HepG2 (cell line): ENCODE results near the gene HCN4. TPM values are rescaled to one million over a fixed set of nuclear protein-coding genes. Genes with fewer than 3 reads are reported as not detected.
"Not testable (repeated sequence)": the region's sequence is repeated elsewhere in the genome, so short reads cannot be mapped to it uniquely, and the experiment has no call there.

Experiments used
- ATAC-seq: fragments of 200-7000 bp; cut with Tn5 transposase; 3 replicates; pipeline ENCODE4 v1.9.1; 2020; ENCODE audit warnings: mild to moderate bottlenecking, moderate library complexity
- BruUV-seq: library from RNA; stranded (reverse); fragments of 400-500 nt; replicated peaks from 2 replicates; lab custom pipeline; 2021; lab: Mats Ljungman, UMichigan
- CTCF ChIA-PET: fragments of 300-600 bp; formaldehyde crosslinking; extraction: SDS; loops from one replicate; lab custom pipeline; 2021; ENCODE audit warnings: low total read pairs, inconsistent platforms, low intra/inter-chr PET ratio; lab: Yijun Ruan, JAX
- POLR2A ChIA-PET: fragments of 350-600 bp; sonication (Branson Sonifier 250); formaldehyde crosslinking; loops from one replicate; lab custom pipeline; 2020; ENCODE audit warnings: antibody characterized with exemption, inconsistent platforms; lab: Yijun Ruan, JAX
- DNase-seq: peaks from one replicate; pipeline ENCODE4 v3.0.0-alpha.2; 2015; ENCODE audit warnings: low spot score
- FAIRE-seq: peaks from 3 replicates; lab custom pipeline; 2011; peaks lifted over from hg19 to GRCh38; lab: Jason Lieb, UNC
- H2AFZ ChIP-seq: one replicate; pipeline ENCODE4 v1.6.1; 2011; ENCODE audit warnings: low read length, inconsistent platforms
- H3K27ac ChIP-seq: fragments of 300-600 bp; 3 replicates; pipeline ENCODE4 v1.8.0; 2011; ENCODE audit warnings: mixed run types, mild to moderate bottlenecking, mixed read lengths, low read length, inconsistent platforms; ENCODE audit not compliant: insufficient read depth; ENCODE audit errors: extremely low read length
- H3K27me3 ChIP-seq, 2 experiments: fragments of 200-600 bp in 1 of 2; 2 replicates in 1 of 2; 3 replicates in 1 of 2; pipeline versions ENCODE4 v1.6.0 to v1.8.0; 2011; ENCODE audit warnings: low read length in 2 of 2, mild to moderate bottlenecking in 2 of 2, moderate library complexity in 2 of 2, inconsistent platforms in 1 of 2; ENCODE audit not compliant: insufficient read depth in 2 of 2, control insufficient read depth in 1 of 2
- H3K36me3 ChIP-seq, 2 experiments: fragments of 200-600 bp in 1 of 2; replicated peaks in 1 of 2; 2 replicates in 1 of 2; 3 replicates in 1 of 2; pipeline versions ENCODE4 v1.5.1 to v1.8.0; 2011; ENCODE audit warnings: low read length in 2 of 2, inconsistent platforms in 1 of 2; ENCODE audit not compliant: insufficient read depth in 2 of 2, control insufficient read depth in 1 of 2
- H3K4me1 ChIP-seq: 2 replicates; pipeline ENCODE4 v1.5.1; 2012; ENCODE audit warnings: low read length, inconsistent platforms; ENCODE audit not compliant: insufficient read depth
- H3K4me2 ChIP-seq: 2 replicates; pipeline ENCODE4 v1.6.0; 2011; ENCODE audit warnings: low read depth, low read length, inconsistent platforms
- H3K4me3 ChIP-seq, 3 experiments: fragments of 200-600 bp in 1 of 3; sonication (generic), shearing (Covaris generic) in 1 of 3; replicated peaks in 1 of 3; 2 replicates each; pipeline ENCODE4 v1.5.1; 2011 to 2016; ENCODE audit warnings: low read length in 3 of 3, inconsistent platforms in 2 of 3, low read depth in 2 of 3, mild to moderate bottlenecking in 2 of 3, control low read depth in 1 of 3, mixed read lengths in 1 of 3; ENCODE audit not compliant: insufficient read depth in 1 of 3
- H3K79me2 ChIP-seq: one replicate; pipeline ENCODE4 v1.6.1; 2011; ENCODE audit warnings: low read length, inconsistent platforms; ENCODE audit not compliant: insufficient read depth
- H3K9ac ChIP-seq: 2 replicates; pipeline ENCODE4 v1.6.0; 2011; ENCODE audit warnings: mild to moderate bottlenecking, low read depth, low read length, inconsistent platforms; ENCODE audit not compliant: insufficient read depth
- H3K9me3 ChIP-seq: 2 replicates; pipeline ENCODE4 v1.5.1; 2012; ENCODE audit warnings: mild to moderate bottlenecking, low read length
- H4K20me1 ChIP-seq: 2 replicates; pipeline ENCODE4 v1.6.0; 2011; ENCODE audit warnings: inconsistent platforms, mild to moderate bottlenecking, low read length, moderate library complexity; ENCODE audit not compliant: insufficient read depth
- PAF1 ChIP-seq: IDR thresholded peaks from 2 replicates; pipeline ENCODE4 v1.6.1; 2016; ENCODE audit warnings: missing genetic modification reagents, missing compliant biosample characterization
- RELA ChIP-seq: sonication (generic); formaldehyde crosslinking; IDR thresholded peaks from 2 replicates; pipeline ENCODE4 v1.4.0; 2020; ENCODE audit warnings: missing genetic modification reagents
- THYN1 ChIP-seq: sonication (generic); formaldehyde crosslinking; IDR thresholded peaks from 2 replicates; pipeline ENCODE4 v1.8.1; 2023; ENCODE audit warnings: low read depth, mild to moderate bottlenecking, moderate library complexity, missing genetic modification reagents, borderline replicate concordance
- ZFX ChIP-seq: sonication (generic); formaldehyde crosslinking; IDR thresholded peaks from 2 replicates; pipeline ENCODE4 v1.4.0; 2020; ENCODE audit warnings: mild to moderate bottlenecking, low read depth, missing genetic modification reagents, moderate library complexity
- ZNF121 ChIP-seq: sonication (generic); formaldehyde crosslinking; IDR thresholded peaks from 2 replicates; pipeline ENCODE4 v1.5.0; 2020; ENCODE audit warnings: mild to moderate bottlenecking, missing genetic modification reagents
- ZNF430 ChIP-seq: sonication (generic); formaldehyde crosslinking; IDR thresholded peaks from 2 replicates; pipeline ENCODE4 v1.9.0; 2021; ENCODE audit warnings: mild to moderate bottlenecking, missing genetic modification reagents
- ZNF678 ChIP-seq: sonication (generic); formaldehyde crosslinking; IDR thresholded peaks from 2 replicates; pipeline ENCODE4 v1.4.0; 2020; ENCODE audit warnings: mild to moderate bottlenecking, missing genetic modification reagents
- ZNF75D ChIP-seq: sonication (generic); formaldehyde crosslinking; IDR thresholded peaks from 2 replicates; pipeline ENCODE4 v1.8.1; 2023; ENCODE audit warnings: missing genetic modification reagents, mild to moderate bottlenecking, borderline replicate concordance
- ZNF879 ChIP-seq: sonication (generic); formaldehyde crosslinking; IDR thresholded peaks from 2 replicates; pipeline ENCODE4 v1.8.1; 2023; ENCODE audit warnings: missing genetic modification reagents
- WGBS: methylation state at CpG from one replicate; pipeline ENCODE4 v1.1.6; 2017; ENCODE audit warnings: low lambda C conversion rate; 5-methylcytosine and 5-hydroxymethylcytosine counted together
- in situ Hi-C: cut with HindIII; loops from 2 replicates; pipeline ENCODE4 v1.10.0; 2017; ENCODE audit warnings: low pct_unique_long_range_greater_than_20kb; ENCODE audit not compliant: extremely low pct_ligation_motif_present
- intact Hi-C: fragments of 100-400 bp; cut with micrococcal nuclease; formaldehyde crosslinking; loops from one replicate; pipeline ENCODE4 v1.10.0; 2022; ENCODE audit not compliant: unreplicated experiment
- polyA plus RNA-seq, 8 experiments: library from polyadenylated mRNA; depleted of rRNA in 3 of 8; stranded (reverse) in 7 of 8; unstranded in 1 of 8; fragments of >200 nt; fragmentation: Illumina TruSeq in 4 of 8; extraction: Trizol in 4 of 8; gene quantifications; 2 replicates each; pipeline versions ENCODE4 v1.2.1 to v1.2.3, GENCODE V29; 2011 to 2016; ENCODE audit warnings: low read depth in 4 of 8, missing spikeins in 1 of 8, mixed read lengths in 1 of 8; ENCODE audit not compliant: insufficient read depth in 1 of 8
- total RNA-seq, 5 experiments: library from RNA; depleted of rRNA; stranded (reverse); fragments of >200 nt; fragmentation: Illumina TruSeq; extraction: Trizol; gene quantifications; 2 replicates each; pipeline ENCODE4 v1.2.3, GENCODE V29; 2016; ENCODE audit warnings: low read depth in 1 of 5

The HCN4 gene
- total and polyA plus RNA-seq, 2 of the 13 experiments (the other 11 are each of a cell fraction or from before 2014, with no cell fraction given), result not detected

DNA sequence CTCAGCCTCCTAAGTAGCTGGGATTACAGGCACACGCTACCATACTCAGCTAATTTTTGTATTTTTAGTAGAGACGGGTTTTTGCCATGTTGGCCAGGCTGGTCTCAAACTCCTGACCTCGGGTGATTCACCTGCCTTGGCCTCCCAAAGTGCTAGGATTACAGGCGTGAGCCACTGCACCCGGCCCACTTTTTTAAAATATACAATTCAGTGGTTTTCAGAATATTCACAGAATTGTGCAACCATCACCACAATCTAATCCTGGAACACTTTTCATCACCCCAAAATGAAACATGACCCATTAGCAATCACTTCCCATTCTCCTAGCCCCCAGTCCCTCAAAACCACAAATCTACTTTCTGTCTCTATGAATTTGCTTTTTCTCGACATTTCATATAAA is 31.5 kb upstream of the HCN4 start:
- H3K4me3 ChIP-seq, POLR2A ChIA-PET, H3K4me2 ChIP-seq, H2AFZ ChIP-seq, H3K36me3 ChIP-seq, FAIRE-seq, ATAC-seq, H3K9ac ChIP-seq, DNase-seq, in situ Hi-C loops, H3K4me1 ChIP-seq, H3K9me3 ChIP-seq, intact Hi-C loops, CTCF ChIA-PET, H4K20me1 ChIP-seq, H3K79me2 ChIP-seq, H3K27ac ChIP-seq, BruUV-seq: not testable (repeated sequence)
- H3K27me3 ChIP-seq, result peaks cover 0 to 11% of the 10 kb centered on the region in 2 experiments; a peak in 1 of 5 replicates
- 14% methylated on average over 6 of the region's 6 CpGs for WGBS

- 70% methylated on average over 2 of the region's 4 CpGs for WGBS
- no peaks in the 10 kb centered on the region for H3K4me1 ChIP-seq
- H3K27me3 ChIP-seq, result peaks cover 0 to 11% of the 10 kb centered on the region in 2 experiments; a peak in 2 of 5 replicates
- H3K36me3 ChIP-seq, result no peaks in the 10 kb centered on the region
- ATAC-seq (no peak), DNase-seq (no peak), FAIRE-seq (no peak)
- no peaks in the 10 kb centered on the region for H4K20me1 ChIP-seq
- no peak overlapping the region for H3K4me2 ChIP-seq
- BruUV-seq, result no TSS peak
- ChIA-PET POLR2A (no interaction called here), CTCF (no interaction called here)
- no peaks in the 10 kb centered on the region for H3K79me2 ChIP-seq
- no peak for TF ChIP-seq THYN1 (CRISPR knock-in tag)
- no peak overlapping the region for H2AFZ ChIP-seq
- no peak overlapping the region for H3K4me3 ChIP-seq
- in situ Hi-C loops (no loop called here), intact Hi-C loops (no loop called here)
- no peak overlapping the region for H3K27ac ChIP-seq
- H3K9ac ChIP-seq, result no peak overlapping the region
- no peaks in the 10 kb centered on the region for H3K9me3 ChIP-seq
These were observed 30.1 kb upstream of the HCN4 start for GRCh38 chr15:73398861-73399260.

- intact Hi-C loops, result no loop called here
- CTCF ChIA-PET, result no interaction called here
- no TSS peak for BruUV-seq
- TF ChIP-seq ZNF879 (CRISPR knock-in tag) (no peak), RELA (no peak), ZNF678 (no peak), ZNF430 (CRISPR knock-in tag) (no peak), ZNF75D (CRISPR knock-in tag) (no peak), ZNF121 (no peak), ZFX (no peak), PAF1 (CRISPR knock-in tag) (no peak)
- H3K4me1 ChIP-seq, result no peaks in the 10 kb centered on the region
- no peak overlapping the region for H3K4me3 ChIP-seq
- in situ Hi-C loops, result no loop called here
- peaks cover 0 to 11% of the 10 kb centered on the region in 2 experiments; a peak in 2 of 5 replicates for H3K27me3 ChIP-seq
- H3K4me2 ChIP-seq, result no peak overlapping the region
- ATAC-seq (no peak), DNase-seq (no peak), FAIRE-seq (no peak)
- H3K27ac ChIP-seq, result no peak overlapping the region
- H4K20me1 ChIP-seq, result no peaks in the 10 kb centered on the region
- WGBS, result 2% methylated on average over 5 of the region's 5 CpGs
- H3K9me3 ChIP-seq, result no peaks in the 10 kb centered on the region
- H3K36me3 ChIP-seq, result no peaks in the 10 kb centered on the region
- POLR2A ChIA-PET, result no interaction called here
- H2AFZ ChIP-seq, result no peak overlapping the region
- H3K79me2 ChIP-seq, result no peaks in the 10 kb centered on the region
- no peak overlapping the region for H3K9ac ChIP-seq
These were observed 28.7 kb upstream of the HCN4 start for GRCh38 chr15:73397461-73397860.
